SW 1271 (cell line): ENCODE measurements around the gene ESYT1.

Experiments used
- DNase-seq, 2 experiments: peaks; one replicate each; lab custom pipeline; 2025; lab: John Stamatoyannopoulos, UW

Gene ESYT1

DNA sequence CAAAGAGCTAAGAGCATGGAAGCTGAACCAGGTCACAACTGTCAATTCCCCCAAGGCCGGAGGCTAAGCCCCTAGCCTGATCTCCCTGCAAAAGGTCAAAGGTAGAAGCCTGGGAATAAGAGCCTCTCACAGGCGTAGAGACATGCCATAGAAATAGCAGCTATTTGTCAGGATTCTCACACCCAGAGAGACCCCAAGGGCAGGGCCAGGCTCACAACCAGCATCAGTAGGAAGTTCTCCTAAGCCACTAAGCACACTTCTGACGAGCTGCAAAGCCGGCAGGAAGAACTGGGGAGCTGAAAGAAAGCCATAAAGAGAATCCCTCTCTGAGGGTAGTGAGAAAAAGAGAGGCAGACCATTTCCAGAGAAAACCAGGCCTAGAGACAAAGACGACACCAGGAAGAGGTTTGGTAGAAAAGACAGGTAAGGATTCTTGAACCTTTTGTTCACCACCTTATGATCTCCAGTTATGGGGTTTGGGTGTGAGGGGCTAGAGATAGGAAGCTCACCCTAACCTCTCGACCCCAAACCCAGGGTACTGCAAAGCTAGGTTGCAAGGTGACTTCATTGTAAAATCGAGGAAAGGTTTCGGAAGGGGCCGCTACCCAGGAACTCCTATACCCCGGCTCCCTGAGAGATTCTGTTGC is 60.2 kb downstream of the ESYT1 start:
- no peak for DNase-seq

- no peak for DNase-seq
Measured at GRCh38 chr12:56188778-56189098, 60.7 kb downstream of the ESYT1 start.

DNA sequence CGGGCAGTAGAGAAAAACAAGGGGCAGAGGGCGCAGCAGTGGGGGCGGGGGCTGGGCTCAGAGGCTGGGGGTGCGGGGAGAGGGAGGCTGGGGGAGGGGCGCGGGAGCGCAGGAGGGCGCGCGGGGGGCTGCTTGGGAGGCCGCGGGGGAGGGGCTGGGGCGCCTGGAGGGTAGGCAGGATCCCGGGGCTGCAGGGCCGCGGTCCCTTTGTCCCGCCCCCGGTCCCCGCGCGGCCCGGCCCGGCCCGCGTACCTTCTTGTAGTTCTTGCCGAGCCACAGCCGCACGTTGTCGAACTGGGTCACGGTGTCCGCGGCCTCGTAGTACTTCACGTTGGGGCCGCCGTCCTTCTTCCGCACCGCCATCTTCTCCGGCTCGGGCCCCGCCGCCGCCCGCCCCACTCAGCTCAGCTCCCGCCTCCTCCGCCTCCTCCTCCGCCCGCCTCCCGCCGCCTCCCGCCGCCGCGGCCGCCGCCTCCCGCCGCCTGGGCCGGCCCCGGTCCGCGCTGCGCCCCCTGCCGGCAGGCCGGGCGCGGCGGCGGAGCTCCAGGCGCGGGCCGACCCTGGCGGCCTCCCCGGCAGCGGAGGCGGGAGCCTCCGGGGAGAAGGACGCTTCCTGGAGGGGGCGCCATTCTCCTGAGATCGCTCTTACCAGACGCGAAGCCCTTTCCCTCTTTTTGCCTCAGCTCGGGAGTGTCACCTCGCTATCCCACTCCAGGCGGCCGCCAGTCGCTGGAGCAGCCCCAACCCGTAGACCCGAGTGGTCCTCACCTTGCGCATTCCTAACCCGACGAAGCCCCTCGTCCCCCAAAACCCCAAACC is 61.2 kb downstream of the ESYT1 start, which contains the start of gene SMARCC2:
Gene SMARCC2 (minus strand): TSS at position 385 of the 819 bp plus-strand sequence. CDS start 22 bp downstream, at position 363.
- DNase-seq = peak; percentile 65 to 82

DNA sequence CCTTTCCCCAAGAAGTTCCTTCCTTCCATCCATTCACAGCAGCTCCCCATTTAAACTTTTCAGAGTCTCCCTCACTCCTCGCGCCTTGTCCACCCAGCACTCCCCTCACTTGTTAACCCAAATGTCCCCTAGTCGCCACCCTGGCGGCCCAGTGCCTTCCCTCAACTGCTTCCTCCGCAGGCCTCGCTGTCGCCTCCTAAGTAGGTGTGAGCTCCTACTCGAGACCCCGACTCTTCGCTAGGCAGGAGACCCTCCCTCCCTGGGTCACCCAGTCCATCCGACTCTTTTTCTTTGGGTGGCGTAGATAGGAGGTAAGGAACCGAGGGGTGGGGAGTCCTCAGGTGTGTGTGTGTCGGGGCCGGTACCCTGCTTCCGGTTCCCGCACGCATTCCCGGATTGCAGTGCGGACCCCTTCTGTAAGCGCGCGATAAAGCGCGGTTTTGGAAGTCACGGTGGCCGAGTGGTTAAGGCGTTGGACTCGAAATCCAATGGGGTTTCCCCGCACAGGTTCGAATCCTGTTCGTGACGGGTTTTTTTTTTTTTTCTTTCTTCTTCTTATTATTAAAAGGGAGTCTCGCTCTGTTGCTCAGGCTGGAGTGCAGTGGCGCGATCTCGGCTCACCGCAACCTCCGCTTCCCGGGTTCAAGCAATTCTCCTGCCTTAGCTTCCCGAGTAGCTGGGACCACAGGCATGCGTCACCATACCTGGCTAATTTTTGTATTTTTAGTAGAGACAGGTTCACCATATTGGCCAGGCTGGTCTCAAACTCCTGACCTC is 62.0 kb downstream of the ESYT1 start:
- peak; percentile 66 to 69 for DNase-seq

DNA sequence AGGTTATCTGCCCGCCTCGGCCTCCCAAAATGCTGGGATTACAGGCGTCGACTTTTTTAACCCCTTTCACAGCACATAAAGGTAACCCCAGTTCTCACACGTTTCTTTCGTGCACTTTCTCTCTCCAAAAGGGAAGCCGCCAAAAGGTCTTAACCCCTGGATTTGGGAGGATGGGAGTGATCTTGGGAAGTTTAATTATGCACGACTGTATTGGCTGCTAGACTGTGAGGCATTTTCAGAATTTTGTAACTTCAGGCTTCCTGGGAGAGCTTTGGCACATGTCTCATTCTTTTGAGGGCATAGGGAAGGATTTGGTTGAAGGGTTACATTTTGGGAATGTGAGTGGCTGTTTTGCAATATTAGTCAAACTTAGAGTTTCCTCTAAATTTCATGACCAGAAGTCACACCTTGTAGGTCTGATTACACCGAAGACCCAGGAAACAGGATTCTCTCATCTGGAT is 62.7 kb downstream of the ESYT1 start:
- DNase-seq = no peak

DNA sequence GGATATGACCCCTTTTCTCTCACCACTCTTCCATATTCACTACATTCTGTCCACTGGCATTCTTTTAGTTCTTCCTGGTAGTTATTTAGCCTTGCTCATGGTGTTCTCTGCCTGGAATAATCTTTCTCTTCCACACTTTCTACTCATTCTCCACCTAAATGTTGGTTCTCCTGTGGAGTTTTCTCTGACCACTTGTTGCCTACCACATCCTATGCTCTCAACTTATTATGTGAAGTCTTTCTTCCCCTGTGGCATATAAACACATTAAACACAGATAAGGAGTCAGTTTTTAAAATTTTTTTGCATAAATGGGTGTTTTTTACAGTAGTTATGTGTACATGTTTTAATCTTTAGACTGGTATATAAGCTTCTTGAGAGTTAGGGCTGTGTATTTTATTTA is 64.5 kb downstream of the ESYT1 start:
- DNase-seq = no peak

GRCh38 chr12:56193025-56193578 is 65.0 kb downstream of the ESYT1 start:
- DNase-seq = peak; percentile 56 to 85
